HG03175 (cell line): ENCODE data around the gene ASAH2B.

ENCODE experiments used
- ATAC-seq: cut with Tn5 transposase; IDR thresholded peaks from one replicate; pipeline ENCODE4 v1.9.1; 2021; ENCODE audit warnings: mild to moderate bottlenecking, moderate library complexity; ENCODE audit not compliant: unreplicated experiment

Gene ASAH2B

GRCh38 chr10:50796693-50797092, 57.0 kb downstream of the ASAH2B start:
- no peak for ATAC-seq

GRCh38 chr10:50798297-50798696, 58.6 kb downstream of the ASAH2B start:
- no peak for ATAC-seq

- no peak for ATAC-seq
Measured at GRCh38 chr10:50799595-50799994, 59.9 kb downstream of the ASAH2B start.

- no peak for ATAC-seq
Measured at GRCh38 chr10:50805981-50806622, 66.4 kb downstream of the ASAH2B start.

GRCh38 chr10:50807851-50808776, 68.4 kb downstream of the ASAH2B start:
- ATAC-seq = no peak
